GM21515 (cell line): Measurements from ENCODE around the gene SMIM22.

Source experiments
- ATAC-seq: cut with Tn5 transposase; IDR thresholded peaks from one replicate; pipeline ENCODE4 v1.9.1; 2021; ENCODE audit not compliant: unreplicated experiment

SMIM22 gene

DNA sequence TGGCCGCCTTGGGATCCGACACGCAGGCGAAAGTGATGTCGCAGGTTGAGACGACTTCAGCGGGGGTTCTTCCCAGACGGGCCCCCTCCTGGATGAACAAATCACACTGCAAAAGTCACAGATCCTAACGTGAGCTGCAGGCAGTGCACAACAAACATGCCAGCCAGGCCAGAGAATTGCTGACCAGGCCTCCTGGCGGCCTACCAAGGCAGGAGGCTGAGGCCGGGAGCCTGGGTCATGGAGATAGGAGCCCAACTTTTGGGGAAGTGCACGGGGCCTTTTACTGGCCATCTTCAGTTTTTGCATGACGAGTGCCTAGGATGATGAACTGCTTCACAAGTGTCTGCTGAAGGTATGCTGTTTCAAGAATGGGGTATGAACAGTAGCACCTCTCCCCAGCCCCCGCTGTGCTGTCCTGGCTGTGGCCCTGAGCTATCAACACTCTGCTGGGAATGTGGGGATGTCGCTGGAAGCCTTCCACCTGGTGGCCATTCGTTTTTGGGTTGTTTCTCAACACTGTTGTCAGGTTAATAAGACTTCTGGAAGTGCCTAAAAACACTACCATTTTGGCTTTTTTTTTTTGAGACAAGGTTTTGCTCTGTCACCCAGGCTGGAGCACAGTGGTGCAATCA, 19.5 kb downstream of the SMIM22 start:
- no peak for ATAC-seq

- no peak for ATAC-seq
Measured at GRCh38 chr16:4820652-4821051, 25.5 kb downstream of the SMIM22 start.

GRCh38 chr16:4825196-4825595, 30.0 kb downstream of the SMIM22 start:
- no peak for ATAC-seq

- no peak for ATAC-seq
Measured at GRCh38 chr16:4826526-4826925, 31.4 kb downstream of the SMIM22 start.

DNA sequence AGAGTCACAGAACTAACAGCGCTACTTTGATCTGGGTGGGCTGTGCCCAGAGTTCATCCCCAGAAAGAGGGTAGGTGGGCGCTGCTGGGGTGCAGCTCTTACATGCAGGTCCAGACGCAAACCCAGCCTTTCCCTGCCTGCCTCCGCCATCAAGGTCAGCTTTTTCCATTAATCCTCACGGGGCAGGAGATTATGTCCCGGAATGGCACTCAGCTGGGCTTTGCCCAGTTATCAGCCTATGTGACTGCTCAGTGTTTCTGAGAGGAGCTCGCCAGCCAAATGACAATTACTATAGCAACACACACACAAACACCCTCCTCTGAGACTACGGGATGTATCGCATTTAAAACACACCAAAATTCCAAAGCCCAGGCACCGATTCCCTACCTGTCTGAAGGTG, 31.8 kb downstream of the SMIM22 start:
- no peak for ATAC-seq

DNA sequence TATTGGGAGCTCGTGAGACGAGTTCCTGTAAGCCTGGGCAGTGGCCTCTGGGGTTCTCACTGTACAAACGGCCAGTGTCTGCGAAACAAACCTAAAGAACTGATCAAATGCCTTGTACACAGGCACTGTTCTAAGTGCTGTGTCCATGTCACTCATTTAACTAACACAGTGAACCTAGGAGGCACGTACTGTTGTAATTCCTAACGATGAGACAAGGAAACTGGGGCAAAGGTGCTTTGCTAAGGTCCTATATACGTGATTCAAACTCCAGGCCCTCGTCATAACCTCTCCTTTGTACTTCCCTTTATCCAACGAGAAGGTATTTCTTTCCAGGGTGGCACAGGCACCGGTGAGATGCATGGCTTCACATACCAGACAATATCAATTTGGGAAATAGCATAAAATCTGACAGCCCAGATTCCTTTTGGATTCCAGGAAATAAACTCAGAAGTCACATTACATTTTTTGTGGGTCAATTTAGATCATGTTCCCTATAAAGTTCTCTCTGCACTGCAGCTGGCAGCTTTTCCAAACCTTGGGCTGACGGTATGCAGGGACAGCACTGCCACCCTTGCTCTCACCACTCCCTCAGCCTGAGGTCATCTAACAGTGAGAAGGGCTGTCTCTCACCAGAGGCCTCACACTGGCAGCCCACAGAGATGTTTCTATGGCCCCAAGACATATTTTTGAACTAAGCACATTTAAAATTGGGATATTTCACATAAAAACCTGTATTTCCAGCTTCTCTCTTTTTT, 33.6 kb downstream of the SMIM22 start:
- ATAC-seq = no peak

GRCh38 chr16:4830408-4830807, 35.2 kb downstream of the SMIM22 start:
- ATAC-seq = no peak

DNA sequence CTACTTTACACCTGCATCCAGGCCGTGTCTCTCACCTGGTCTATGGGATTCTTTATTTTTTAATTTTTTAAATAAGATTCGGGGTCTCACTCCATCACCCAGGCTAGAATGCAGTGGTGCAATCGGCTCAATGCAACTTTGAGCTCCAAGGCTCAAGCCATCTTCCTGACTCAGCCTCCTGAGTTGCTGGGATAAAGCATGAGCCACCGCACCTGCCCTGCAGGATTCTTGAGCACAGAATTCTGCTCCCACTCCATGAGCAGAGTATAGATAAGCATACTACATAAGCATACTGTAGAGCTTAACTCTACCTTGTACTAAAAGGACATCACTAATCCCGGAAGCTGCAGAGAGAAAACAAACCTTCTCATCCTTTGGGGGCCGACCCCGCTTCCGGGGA, 36.4 kb downstream of the SMIM22 start:
- no peak for ATAC-seq

GRCh38 chr16:4832698-4833343, 37.7 kb downstream of the SMIM22 start:
- no peak for ATAC-seq

DNA sequence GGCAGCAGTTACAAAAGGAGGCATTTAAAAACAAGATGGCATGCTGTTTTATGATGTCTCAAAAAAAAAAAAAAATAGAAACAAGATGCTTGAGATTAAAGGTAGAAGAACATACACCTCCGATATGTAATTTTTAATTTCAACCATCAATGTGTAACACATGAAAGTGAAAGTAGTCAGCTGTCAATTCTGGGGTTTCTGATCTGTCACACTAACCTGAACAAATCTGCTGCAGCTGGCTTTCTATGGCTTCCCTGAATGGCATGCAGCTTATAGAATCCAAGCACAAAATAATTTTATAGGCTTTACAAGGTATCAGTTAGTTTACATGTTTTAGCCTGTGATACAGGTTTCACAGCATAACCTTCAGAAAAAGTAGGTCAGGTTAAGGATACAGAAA, 38.4 kb downstream of the SMIM22 start:
- no peak for ATAC-seq

- ATAC-seq = no peak
Measured at GRCh38 chr16:4836727-4837126, 41.6 kb downstream of the SMIM22 start.

DNA sequence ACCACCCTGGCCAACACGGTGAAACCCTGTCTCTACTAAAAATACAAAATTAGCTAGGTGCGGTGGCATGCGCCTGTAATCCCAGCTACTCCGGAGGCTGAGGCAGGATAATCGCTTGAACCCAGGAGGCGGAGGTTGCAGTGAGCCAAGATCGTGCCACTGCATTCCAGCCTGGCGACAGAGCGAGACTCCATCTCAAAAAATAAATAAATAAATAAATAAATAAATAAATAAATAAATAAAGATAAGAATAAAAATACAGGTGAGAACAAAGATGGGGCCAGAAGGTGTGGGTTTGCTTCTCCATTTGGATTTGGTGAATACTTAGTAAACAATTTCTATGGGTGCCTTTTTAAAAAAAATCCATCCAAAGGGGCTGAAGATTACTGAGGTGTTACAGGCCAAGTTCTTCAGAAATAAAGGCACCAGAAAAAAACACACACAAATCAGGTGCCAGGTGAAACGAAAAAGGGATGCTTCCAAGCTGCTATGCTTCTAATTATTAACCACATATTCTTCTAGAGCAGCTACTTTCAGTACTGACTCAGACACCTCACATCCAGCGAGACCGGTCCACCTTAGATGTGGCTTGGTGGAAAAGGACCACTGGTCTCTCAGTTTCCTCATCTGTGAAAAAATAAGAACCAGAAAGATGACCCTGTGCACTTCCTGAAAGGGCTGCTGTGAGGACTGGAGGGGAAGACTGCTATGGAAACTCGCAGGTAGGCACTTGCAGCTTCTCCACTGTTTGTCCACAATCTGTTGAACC, 42.7 kb downstream of the SMIM22 start:
- peak; percentile 45 for ATAC-seq

DNA sequence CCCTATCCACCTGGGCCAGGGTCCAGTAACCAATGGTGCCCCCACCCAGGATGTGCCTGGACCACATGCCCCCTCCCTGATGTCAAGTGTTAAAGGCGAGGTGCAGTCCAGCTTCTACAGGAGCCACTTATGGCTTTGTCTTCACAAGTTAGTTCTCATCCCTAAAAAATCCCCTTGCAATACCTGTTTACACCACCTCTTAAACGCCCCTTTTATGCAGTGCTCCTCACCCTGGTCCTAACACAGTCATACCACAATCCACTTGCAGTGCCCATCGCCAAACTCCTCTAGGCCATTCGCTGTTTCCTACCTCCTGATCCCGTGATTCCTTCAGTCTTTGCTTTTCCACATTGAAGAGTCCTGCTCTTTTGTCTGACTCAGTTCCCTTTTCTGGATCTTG, 44.8 kb downstream of the SMIM22 start:
- no peak for ATAC-seq

DNA sequence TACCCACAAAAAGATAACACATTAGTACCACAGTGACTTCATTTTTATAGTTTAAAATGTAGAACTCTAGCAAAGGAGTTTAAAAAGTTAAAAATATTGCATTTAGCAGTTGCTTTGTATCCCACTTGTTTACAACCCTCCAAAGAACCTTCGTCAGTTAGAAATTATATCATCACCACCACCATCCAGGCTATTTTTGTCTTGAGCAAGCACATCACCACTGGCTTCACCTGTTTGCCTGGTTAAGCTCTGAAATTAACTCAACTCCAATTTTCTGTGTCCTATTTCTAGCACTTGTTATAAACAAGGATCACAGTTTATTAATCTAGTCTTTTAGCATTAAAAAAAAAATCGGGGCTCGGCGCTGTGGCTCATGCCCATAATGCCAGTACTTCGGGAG, 45.8 kb downstream of the SMIM22 start:
- ATAC-seq = no peak
